ENCODE measurements around the gene TM9SF1.

The TM9SF1 gene, protein sequence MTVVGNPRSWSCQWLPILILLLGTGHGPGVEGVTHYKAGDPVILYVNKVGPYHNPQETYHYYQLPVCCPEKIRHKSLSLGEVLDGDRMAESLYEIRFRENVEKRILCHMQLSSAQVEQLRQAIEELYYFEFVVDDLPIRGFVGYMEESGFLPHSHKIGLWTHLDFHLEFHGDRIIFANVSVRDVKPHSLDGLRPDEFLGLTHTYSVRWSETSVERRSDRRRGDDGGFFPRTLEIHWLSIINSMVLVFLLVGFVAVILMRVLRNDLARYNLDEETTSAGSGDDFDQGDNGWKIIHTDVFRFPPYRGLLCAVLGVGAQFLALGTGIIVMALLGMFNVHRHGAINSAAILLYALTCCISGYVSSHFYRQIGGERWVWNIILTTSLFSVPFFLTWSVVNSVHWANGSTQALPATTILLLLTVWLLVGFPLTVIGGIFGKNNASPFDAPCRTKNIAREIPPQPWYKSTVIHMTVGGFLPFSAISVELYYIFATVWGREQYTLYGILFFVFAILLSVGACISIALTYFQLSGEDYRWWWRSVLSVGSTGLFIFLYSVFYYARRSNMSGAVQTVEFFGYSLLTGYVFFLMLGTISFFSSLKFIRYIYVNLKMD

DNA sequence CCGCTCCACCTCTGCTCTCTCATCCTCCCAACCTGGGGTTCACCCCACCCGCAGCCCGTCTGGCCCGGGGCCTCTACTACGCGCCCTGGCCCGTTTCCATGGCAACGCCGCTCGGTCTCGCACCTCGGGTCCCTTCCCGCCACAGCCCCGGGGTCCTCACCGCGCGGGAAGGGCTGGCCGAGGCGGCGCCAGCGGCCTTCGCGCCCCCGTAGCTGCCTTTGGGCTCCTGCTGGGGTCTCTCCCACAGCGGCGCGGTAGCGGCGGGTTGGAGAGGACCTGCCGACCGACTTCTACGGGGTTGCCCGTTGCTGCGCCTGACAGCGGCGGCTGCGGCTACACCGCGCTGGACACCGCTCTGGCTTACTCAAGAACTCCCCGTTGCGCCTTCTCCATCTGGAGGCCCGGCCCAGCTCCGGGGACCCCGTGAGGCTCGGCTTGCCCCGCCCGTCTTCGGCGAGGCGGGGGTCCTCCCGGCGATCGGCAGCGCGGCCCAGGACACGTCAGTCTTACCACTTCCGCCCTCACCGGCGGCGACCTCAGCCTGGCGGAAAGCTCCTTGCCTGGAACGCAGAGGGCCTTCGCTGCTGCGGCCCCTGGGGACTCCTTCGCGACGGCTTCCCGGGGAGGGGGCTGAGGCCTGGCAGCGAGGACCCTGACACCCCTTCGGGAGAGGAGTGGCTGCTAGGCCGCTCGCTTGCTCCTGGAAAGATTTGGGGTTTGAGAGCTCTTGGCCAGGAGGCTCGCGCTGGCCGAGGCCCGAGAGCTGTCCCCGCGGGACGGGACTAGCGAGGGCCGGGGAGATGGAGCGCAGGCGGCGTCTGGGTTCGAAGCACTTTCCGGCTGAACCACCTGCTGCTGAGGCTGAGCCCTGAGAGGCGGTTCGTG is at the start of gene TM9SF1:
Gene TM9SF1 (minus strand): TSS at position 256 of the 885 bp plus-strand sequence. CDS start 422 bp downstream, outside the sequence.
- DNase-seq = peak; percentile 12

DNA sequence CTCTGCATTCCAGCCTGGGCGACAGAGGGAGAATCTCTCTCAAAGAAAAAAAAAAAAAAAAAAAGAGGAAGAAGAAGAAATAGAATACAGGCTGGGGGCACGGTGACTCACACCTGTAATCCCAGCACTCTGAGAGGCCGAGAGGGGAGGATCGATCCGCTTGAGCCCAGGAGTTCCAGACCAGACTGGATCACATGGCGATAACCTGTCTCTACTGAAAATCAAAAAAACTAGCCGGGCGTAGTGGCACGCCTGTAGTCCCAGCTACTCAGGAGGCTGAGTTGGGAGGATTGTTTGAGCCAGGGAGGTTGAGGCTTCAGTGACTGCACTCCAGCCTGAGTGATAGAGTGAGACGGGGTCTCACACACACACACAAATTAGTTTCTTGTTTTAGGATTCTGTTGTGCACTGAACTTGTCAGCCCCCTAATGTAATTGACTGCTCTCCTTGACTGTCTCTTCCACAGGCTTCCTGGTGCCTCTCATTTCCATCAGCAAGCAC is 48.1 kb upstream of the TM9SF1 start:
- no peak for DNase-seq

DNA sequence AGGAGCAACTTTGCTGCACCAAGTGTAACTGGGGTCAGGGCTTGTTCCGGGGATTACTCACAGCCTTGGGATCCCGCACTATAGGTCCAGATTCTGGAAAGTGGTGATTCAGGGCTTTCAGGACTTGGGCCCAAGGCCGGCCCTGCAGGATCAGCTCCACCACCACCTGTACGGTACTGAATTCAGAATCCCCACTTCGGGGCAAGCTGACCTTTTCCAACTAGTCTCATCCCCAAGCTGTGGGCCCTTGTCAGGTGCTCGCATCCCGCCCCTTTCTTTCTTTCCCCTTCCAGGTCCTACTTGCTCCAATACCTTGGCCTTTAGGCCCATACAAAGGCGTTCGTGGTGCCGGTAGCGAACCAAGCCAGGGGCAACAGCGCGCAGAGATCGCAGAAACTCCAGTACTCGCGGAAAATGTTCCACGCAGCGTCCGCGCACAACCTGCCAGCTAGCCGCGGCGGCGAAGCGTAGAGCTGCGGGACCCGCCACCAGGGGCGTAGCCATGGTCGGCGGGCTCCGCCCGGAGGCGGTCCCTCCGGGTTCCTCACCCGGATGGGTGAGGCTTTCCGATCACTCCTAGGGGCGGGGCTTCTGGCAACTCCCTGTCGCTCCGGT is 46.7 kb upstream of the TM9SF1 start:
- peak; percentile 81 for DNase-seq

DNA sequence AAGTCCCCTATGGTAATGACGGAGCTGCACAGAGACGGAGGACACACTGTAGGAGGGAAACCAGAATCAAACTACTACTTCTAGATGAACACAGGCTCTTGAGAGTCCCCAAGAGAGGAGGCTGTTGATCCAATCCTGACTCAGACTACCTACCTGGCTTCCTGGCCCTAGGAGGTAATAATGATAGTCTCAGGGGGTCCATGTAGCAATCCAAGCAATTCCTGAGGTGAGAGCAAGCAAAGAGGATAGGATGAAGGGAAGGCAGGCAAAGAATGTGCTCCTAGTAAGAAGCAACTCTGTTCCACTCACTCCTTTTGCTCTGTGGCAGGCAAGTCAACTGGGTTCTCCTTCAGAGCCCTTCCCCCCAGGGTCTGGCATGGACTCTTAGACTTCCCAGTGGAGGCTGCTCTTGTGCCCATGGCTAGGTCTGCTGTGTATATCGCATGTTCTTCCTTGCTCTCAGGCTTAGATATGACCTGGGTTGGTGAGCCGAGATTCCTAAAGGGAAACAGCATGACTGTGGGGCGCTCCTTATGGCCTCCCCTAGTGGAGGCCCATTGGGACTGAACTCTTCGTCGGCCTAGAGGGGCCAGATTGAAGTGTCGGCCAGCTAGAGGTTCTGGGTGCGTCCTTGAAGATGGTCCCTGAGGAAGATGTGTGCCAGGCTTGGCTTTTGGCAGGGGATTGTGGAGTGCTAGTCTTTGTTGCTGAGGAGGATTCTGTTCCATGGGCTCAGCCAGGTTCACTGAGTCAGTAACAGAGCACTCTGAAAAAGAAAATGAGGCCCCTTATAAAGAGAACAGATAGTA is 45.1 kb upstream of the TM9SF1 start:
- DNase-seq = no peak

DNA sequence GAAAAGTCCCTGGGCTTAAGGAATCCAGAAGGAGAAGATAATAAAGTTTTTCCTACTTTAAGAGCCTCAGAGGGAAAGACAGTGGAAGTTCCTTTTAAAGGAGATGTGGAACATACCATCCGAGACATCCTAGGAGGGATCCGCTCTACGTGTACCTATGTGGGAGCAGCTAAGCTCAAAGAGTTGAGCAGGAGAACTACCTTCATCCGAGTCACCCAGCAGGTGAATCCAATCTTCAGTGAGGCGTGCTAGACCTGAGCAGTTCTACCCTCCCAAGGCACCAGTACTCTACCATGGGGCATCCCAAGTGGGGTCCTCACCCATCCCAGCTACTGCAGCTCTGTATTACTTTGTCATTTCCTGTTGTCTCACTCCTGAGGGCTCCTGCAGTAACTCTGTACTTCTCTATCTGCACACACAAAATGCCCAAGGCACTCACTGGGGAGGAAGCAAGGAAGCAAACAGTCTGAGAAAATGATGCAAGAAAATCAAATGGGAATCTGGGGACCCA is 43.3 kb upstream of the TM9SF1 start:
- DNase-seq = no peak

DNA sequence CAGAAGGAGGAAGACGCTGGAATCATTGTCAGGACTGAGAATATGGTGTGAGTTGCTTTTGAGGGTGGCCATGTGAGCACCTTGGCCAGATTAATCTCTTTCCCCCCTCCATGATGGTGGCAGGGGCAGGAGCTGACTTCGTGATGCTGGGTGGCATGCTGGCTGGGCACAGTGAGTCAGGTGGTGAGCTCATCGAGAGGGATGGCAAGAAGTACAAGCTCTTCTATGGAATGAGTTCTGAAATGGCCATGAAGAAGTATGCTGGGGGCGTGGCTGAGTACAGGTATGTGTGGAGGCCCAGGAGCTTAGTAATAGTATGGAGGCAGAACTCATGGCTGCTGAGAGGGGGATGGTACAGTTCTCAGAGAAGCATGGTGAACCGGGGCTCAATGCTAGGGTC is 42.9 kb upstream of the TM9SF1 start:
- no peak for DNase-seq

DNA sequence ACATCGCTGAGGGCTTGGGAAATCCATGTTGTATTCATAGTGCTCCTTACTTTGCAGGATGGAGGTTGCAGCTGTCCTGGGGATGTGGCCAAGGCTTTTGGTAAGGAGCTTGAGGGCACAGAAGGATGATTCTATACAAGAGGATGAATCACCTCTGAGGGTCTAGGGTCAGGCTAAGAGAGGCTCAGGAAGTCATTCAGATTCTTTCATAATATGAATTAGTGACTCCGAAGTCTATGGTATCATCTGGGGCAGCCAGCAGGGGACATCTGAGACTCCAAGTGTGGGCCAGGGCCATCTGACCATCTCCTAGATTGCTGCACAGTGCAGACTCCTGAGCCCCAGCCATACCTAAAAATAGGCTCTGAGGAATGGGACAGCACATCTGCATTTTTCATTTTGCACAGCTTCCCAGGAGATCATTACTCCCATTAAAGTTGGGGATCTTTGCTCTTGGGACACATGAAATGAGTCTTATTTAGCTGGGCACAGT is 42.3 kb upstream of the TM9SF1 start:
- DNase-seq = no peak

DNA sequence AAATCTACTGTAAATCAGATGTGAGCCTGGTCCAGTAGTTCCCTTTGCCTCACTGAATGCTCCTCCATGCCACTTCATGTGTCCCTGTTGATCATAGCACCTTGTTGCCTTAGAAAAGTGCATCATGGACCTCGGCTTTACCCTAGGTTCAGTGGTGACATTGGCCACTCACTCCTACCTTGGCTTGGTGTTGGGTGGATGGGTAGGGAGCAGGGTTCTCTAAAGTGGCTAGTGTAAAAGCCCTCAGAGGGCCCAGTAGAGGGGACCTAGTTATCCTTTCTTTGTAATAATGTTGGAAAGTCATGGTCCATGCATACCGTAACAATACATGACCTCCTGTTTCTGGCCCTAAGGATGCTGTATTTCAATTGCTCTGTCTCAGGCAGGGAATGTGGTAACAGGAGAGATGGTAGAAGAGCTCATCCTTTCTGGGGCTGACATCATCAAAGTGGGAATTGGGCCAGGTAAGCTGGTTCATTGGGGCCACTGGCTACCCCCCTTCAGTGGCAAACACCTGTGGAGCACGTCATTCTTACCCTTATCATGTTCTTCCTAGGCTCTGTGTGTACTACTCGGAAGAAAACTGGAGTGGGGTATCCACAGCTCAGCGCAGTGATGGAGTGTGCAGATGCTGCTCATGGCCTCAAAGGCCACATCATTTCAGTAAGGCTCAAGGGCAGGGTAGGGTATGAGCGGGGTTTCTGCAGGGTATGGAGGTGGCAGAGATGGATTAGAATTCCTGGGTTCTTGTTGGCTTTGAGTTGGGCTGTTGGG is 41.6 kb upstream of the TM9SF1 start:
- no peak for DNase-seq

DNA sequence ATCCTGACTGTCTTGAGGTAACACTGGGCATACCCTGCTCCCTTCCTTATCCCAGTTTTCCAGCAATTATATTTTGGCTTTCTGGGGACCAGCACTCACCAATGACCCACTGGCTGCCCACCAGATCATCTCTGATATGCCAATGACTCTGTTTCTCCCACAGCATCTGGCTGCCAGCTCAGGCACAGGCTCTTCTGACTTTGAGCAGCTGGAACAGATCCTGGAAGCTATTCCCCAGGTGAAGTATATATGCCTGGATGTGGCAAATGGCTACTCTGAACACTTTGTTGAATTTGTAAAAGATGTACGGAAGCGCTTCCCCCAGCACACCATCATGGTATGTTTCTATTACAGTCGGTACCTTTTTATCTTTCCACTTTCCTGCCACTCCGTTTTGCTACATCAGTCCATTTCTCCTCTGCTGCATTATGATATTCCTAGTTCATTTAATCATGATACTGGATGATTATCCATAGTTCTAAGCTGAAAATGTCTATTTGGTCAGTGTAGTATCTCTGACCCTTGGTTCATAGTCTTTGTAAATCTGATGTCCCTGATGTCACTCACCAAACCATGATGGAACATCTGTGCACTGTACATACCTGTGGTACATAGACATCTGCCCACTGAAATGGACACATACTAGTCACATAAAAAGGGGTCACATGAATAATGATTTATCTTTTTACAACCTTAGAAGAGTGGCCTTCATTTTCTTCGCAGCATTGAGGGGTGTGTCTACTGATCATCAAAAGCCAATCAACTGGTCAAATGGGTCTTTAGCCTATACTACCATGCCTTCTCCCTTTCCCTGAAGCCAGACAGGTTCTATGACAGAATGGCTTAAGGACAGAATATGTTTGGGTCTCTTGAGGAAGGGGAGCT is 40.8 kb upstream of the TM9SF1 start:
- no peak for DNase-seq

DNA sequence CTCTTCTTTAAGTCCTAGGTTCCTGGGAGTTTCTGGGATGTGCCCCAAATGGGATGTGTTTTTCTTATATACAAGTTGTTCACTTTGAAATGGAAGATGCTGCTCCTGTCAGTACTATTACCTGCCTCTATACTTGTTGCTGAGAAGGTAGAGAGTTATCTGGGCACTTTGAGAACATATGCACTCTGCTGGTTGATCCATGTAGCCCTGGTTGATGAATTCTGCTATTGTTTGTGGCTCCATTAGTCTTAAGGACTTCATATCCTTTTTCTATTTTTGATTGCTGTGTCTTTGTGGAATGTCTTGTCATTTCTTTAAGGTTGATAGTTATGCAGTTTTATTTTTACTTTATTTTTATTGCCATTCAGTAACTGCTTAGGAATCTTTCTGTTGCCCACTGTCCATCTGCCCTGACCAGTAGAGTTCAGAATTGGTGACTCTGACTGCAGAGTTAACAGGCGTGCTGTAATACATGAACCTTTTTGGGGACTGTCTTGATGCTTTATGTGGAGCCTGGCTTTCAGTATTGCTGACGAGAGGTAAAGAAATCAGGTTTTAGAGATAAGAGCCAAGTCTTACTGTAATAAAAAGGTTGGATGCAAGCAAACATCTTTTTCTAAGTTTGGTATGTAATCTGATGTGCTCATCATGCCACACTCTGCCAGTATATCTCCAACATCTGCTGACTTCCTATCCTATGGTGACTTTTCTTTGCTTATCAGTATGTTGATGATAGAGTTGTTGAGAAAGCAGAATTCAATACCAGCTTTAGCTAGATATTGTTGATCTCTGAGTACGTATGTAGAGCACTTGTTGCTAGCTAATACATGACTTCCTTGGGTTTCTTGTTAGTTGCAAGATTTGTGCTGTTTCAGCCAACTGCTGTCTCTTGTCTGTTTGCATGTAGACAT is 39.1 kb upstream of the TM9SF1 start:
- DNase-seq = no peak

DNA sequence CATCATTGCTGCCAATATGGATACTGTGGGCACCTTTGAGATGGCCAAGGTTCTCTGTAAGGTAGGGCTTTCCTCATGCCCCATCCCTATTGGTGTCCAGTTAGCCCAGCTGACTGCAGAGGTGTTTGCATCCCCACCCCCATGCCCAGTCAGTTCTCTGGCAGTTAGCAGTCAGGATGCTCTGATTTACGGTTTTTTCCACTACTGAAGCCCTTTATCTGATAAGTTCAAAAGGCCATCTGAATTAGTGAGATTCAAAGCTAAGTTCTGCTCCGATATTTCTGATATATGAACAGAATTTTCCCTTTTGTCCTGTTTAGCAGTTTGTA is 38.3 kb upstream of the TM9SF1 start:
- DNase-seq = no peak

DNA sequence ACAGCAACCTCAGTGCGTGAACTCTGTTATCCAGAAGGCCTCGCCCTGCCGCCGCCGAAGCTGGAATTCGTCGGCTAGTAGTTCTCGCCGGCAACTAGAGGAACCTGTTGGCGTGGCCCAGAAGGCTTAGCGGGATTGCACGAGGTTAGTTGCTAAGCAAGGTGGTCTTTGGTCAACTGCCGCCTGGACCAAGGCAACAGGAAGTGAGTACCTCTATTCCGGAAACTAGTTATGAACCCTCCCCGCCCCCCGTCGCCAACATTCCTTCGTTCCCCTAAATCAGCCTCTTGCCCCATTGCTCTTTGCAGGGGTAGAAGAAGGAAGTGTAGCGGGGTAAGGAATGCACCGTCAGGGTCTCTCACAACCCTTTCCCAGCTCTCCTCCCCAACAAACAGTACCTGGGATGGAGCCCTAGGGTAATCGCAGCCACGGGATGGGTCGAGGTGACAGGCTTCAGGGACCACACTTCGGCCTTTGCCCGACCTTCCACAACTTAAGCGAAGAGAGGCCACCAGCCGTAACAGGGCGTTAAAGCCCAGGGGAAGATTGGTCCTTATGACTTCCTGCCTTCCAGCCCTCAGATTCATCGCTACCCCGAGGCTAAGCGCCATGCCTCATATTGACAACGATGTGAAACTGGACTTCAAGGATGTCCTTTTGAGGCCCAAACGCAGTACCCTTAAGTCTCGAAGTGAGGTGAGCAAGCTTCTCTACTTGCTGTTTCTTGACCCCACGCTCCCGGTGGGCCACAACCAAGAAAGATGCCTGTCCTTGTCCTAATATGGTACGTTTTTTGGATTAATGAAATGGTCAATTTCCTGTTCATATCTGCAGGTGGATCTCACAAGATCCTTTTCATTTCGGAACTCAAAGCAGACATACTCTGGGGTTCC is 37.6 kb upstream of the TM9SF1 start, which contains the start of gene GMPR2:
Gene GMPR2 (plus strand): TSS at position 285 of the 893 bp plus-strand sequence. CDS start 325 bp downstream, at position 610.
- DNase-seq = no peak

DNA sequence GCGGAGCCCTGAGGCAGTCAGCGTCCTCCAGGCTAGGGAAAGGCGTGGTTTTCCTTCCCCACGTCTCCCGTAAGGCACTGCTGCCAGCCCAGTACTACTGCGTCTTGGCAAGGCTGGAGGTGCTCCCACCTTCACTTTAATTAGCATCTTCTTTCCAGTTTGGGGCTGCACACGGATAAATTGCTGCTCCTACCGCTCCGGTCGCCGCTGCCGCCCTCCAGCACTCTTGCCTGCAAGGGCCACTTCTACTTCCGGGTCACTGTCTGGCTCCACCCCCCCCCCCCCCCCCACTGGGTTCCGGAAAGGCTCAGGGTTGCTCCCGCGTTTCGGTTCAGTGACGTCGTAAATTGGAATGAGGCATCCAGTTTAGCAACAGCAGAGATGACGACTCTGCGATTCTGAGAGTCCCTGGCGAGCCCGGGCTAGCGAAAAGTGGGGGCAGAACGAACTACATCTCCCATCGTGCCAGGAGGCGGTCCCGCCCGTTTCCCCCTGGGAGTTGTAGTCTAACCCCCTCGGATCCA is 36.9 kb upstream of the TM9SF1 start, which contains the start of gene NEDD8:
Gene NEDD8 (minus strand): TSS at position 247 of the 524 bp plus-strand sequence. CDS start 100 bp downstream, at position 147.
- DNase-seq = peak; percentile 66

DNA sequence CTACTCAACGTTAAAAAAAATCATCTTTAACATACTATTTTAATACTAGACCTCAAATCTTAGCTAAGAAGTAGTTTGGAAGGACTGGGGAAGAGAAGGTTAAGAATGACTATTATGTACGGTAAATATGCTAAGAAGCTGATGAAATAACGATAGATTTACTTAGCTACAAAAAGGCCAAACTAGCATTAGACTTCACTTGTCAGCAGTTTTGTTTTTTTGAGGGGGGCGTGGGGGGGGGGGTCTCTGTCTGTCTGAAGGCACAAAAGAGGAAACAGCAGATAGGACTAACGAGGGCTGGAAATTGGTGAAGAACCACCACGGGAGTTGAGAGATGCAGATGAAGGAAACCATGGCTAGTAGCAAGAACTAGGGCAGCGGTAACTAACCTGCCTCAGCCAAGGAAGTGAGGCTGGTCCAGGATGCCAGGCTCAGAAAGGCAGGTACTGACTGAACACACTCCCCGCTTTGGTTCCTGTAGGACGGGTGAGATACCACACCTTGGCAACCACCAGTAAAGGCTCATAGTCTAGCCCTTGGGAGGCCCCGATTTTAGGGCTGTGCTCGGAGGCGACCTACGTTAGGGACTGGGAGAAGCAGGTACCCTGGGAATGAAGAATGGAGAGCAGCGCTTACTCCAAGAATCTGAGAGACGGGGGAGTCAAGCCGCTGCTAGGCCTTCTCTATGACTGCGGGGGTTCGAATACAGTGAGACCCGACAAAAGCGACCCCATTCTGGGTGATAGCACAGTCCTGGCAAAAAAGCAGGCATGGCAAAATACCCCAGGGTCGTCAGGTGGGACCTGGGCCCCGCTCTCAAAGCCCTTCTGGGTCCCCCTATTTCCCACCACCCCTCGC is 36.3 kb upstream of the TM9SF1 start:
- no peak for DNase-seq

DNA sequence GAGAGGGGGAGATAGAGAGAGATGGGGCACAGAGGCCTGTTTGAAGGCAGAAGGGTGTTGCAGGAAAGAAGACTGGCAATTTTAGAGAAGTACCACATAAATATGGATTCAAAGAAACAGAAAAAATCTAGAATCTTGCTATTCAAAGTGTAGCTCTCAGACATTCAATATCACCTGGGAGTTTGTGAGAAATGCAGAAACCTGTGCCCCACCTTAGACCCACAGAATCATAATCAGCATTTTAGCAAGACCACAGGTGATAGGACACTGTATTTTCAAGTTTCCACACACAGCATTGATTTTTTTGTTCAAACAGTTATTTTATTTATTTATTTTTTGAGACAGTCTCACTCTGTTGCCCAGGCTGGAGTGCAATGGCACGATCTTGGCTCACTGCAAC is 33.7 kb upstream of the TM9SF1 start:
- DNase-seq = no peak

DNA sequence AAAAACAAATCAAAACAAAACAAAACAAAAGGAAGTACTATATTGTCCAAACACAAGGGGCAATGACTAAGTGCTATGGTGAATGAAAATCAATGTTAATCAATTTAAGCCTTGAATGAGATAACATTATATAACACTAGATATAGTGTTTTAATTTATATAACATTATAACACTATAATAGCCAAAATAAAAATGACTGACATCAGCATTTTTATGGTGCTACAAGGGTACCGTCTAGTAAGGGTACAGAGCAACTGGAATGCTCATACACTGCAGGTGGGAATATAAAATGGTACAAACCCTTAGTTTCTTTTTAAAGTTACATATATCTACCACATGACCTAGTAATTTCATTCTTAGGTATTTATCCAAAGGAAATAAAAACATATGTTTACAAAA is 31.2 kb upstream of the TM9SF1 start:
- no peak for DNase-seq
